GM19395 (cell line): ENCODE data around the gene DRD4.

Experiments used
- ATAC-seq: cut with Tn5 transposase; IDR thresholded peaks from one replicate; pipeline ENCODE4 v1.9.1; 2021; ENCODE audit warnings: mild to moderate bottlenecking, moderate library complexity; ENCODE audit not compliant: unreplicated experiment

The DRD4 gene

GRCh38 chr11:636511-637332 is at the start of gene DRD4:
Gene DRD4, plus strand, starts transcription at chr11:637269. Its CDS starts 36 bp downstream, at chr11:637305.
- ATAC-seq = no peak

GRCh38 chr11:587546-587945 is 49.5 kb upstream of the DRD4 start:
- ATAC-seq = no peak

- no peak for ATAC-seq
These were observed 49.1 kb upstream of the DRD4 start for GRCh38 chr11:587978-588380.

GRCh38 chr11:589798-590197 is 47.3 kb upstream of the DRD4 start:
- ATAC-seq = no peak

GRCh38 chr11:590997-591396 is 46.1 kb upstream of the DRD4 start:
- ATAC-seq = no peak

DNA sequence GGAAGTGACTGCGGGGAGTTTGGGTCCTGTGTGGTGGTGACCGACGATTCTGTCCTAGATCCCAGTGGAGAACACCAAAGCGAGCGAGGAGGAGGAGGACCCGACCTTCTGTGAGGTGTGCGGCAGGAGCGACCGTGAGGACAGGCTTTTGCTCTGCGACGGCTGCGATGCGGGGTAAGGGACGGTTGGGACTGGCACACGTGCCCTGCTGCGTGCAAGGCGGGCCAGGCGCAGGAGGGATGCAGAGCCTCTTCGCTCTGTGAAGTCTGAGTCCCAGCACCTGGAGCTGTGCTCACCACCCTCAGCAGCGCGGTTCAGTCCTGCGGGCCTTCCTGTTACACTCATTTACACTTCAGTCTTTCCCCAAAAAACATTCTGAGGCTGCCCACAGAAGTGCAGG is 44.6 kb upstream of the DRD4 start:
- ATAC-seq = no peak

DNA sequence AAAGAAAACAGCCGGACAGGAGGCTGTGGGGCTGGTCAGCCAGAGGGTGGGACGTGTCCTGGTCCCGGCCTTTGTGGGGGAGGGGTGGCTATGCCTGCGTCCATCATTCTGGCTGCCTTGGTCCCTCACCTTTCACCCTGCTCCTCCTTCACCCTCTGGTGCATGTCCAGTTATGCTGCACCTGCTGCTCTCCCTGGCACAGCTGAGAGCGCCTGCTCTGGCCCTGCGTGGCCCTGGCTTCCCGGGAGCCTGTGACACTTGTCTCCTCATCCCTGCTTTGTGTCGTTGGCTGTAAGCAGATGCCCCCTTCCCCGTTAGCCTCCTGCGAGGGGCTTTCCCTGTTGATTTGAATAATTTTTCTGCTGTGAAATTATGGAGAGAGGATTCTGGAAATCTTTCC is 44.2 kb upstream of the DRD4 start:
- no peak for ATAC-seq

DNA sequence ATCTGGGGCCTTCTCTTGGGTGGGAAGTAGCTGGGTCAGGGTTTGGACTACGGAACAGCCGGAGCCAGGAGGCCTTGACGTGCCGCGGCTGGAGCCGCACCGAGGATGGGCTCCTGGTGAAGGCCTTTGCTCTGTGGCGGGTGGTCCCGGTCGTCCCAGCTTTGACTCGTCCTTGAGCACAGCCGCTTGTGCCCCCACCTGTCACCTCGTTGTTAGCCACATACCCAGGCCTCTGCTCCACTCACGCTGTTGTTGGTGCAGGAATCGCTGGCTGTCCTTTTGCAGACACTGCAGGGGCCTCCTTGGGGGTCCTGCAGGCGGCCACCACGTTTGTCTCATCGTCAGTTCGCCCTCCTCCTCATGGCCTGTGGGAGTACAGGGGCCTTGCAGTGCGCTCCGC is 43.7 kb upstream of the DRD4 start:
- ATAC-seq = no peak

GRCh38 chr11:595400-595799 is 41.7 kb upstream of the DRD4 start:
- ATAC-seq = no peak

DNA sequence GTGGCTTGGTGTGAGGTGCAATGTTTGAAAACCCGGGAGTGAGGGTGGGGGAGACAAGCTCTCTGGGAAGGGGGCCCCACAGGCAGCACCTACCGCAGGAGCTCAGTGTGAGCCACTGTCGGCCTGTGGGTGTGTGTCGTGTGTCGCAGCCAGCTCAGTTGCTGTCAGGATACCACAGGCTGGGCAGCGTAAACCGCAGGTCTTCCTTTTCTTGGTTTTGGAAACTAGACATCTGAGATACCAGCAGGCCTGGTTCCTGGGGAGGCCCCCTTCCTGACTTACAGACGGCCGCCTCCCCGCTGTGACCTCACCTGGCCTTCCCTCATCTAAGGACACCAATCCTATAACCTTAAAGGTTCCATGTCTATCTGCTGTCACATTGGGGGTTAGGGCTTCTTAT is 40.7 kb upstream of the DRD4 start:
- ATAC-seq = no peak

DNA sequence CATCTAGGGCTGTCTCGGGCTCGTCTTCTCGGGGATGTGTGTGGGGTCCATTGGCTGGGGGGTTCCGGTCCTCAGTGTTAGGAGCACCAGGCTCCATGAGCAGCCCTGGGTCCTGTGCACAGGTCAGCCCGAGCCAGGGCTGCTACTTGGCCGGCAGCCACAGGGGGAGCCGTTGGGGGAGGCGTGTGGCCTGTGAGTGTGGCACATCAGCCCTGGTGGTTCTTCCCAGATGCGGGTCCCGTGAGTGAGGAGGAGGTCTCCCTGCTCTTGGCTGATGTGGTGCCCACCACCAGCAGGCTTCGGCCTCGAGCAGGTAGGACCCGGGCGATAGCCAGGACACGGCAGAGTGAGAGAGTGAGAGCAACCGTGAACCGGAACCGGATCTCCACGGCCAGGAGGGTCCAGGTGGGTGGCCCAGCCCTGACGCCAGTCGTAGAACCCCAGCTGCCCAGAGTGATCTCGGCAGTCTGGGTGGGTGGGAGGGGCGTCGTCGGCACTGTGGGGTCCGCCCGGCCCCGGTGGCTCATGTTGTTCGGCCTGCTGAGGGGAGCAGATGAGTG is 39.8 kb upstream of the DRD4 start:
- no peak for ATAC-seq

GRCh38 chr11:598005-598680 is 38.9 kb upstream of the DRD4 start:
- ATAC-seq = no peak

DNA sequence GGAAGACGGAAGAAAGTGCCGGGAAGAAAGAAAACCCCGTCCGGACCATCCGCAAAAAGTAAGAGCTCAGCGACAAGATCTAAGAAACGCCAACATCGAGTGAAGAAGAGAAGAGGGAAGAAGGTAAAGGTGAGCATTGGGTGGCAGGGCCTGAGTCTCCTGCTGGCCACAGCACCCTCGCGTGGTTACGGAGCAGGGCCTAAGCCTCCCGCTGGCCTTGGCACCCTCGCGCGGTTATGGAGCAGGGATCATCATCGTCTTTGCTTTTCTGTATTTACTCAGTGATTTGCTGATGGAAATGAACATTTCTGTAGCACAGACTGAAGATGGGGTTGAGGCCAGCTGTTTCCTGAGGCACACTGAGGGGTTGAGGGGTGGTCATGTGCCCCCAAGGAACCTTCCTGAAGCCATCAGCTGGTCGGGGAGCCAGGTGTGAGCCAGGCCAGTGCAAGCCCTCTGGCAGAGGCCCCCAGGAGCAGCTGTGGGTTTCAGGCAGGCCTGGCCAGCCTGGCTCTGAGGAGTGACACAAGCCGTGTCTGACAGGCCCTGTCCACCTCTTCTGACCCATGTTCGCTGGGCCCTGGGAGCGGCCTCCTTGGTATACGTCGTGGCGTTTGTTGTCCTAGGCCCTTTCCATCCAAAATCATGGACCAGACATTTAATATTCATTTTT is 35.4 kb upstream of the DRD4 start:
- ATAC-seq = no peak

GRCh38 chr11:603154-603553 is 33.9 kb upstream of the DRD4 start:
- no peak for ATAC-seq

GRCh38 chr11:605286-606129 is 31.6 kb upstream of the DRD4 start:
- no peak for ATAC-seq

GRCh38 chr11:606245-606644 is 30.8 kb upstream of the DRD4 start:
- no peak for ATAC-seq

DNA sequence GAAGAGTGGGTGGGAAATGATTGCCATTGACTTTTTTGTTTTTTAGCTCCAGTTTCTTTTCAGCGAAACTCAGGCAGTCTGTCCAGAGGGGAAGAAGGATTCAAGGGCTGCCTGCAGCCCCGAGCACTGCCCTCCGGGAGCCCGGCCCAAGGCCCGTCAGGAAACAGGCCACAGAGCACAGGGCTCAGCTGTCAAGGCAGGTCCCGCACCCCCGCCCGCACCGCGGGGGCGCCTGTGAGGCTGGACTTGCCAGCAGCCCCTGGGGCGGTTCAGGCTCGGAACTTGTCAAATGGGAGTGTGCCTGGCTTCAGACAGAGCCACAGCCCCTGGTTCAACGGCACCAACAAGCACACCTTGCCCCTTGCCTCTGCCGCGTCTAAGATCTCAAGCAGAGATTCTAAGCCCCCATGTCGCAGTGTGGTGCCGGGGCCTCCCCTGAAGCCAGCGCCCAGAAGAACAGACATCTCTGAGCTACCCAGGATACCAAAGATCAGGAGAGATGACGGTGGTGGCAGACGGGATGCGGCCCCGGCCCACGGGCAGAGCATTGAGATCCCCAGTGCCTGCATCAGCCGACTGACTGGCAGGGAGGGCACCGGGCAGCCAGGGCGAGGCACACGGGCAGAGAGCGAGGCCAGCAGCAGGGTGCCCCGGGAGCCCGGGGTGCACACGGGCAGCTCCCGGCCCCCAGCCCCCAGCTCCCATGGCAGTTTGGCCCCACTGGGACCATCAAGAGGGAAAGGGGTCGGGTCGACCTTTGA is 29.9 kb upstream of the DRD4 start:
- ATAC-seq = no peak

DNA sequence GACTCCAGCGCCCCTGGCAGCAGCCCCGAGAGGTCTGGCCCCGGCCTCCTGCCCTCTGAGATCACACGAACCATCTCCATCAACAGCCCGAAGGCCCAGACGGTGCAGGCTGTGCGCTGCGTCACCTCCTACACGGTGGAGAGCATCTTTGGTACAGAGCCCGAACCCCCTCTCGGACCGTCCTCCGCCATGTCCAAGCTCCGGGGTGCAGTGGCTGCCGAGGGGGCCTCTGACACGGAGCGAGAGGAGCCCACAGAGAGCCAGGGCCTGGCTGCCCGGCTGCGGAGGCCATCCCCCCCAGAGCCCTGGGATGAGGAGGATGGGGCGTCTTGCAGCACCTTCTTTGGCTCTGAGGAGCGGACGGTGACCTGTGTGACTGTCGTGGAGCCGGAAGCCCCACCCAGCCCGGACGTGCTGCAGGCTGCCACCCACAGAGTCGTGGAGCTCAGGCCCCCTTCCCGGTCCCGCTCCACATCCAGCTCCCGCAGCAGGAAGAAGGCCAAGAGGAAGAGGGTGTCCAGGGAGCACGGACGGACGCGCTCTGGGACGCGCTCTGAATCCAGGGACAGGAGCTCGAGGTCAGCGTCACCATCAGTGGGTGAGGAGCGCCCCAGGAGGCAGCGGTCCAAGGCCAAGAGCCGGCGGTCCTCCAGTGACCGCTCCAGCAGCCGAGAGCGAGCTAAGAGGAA is 29.0 kb upstream of the DRD4 start:
- ATAC-seq = no peak

DNA sequence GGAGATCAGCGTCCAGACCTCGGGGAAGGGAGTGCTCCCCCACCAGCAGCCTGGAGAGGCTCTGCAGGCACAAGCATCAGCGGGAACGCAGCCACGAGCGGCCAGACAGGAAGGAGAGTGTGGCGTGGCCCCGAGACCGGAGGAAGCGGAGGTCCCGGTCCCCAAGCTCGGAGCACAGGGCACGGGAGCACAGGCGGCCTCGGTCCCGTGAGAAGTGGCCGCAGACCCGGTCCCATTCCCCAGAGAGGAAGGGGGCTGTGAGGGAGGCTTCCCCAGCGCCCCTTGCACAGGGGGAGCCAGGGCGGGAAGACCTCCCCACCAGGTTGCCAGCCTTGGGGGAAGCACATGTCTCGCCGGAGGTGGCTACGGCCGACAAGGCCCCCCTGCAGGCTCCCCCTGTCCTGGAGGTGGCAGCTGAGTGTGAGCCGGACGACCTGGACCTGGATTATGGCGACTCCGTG is 28.2 kb upstream of the DRD4 start:
- ATAC-seq = no peak
